GM23338 (cell line): ENCODE results near the gene ZNF77. TPM values are rescaled to one million over a fixed set of nuclear protein-coding genes. Genes with fewer than 3 reads are reported as not detected.

Experiments
- ATAC-seq: fragments of 200-7000 bp; cut with Tn5 transposase; 3 replicates; pipeline ENCODE4 v1.9.1; 2020
- DNase-seq: peaks from one replicate; pipeline ENCODE4 v3.0.0-alpha.2; 2015; ENCODE audit warnings: low spot score
- H2AFZ ChIP-seq: fragments of 200-600 bp; sonication (generic); 2 replicates; pipeline ENCODE4 v1.8.0; 2016; ENCODE audit warnings: antibody characterized with exemption, mild to moderate bottlenecking, moderate library complexity
- H3F3A ChIP-seq: fragments of 200-600 bp; sonication (generic); replicated peaks from 2 replicates; pipeline ENCODE4 v1.8.0; 2017; ENCODE audit warnings: antibody characterized with exemption, mixed run types, low read depth
- H3K27ac ChIP-seq: fragments of 200-600 bp; sonication (generic); 2 replicates; pipeline ENCODE4 v1.6.1; 2016; ENCODE audit warnings: low read depth
- H3K27me3 ChIP-seq: fragments of 200-600 bp; sonication (generic); 2 replicates; pipeline ENCODE4 v1.8.0; 2016; ENCODE audit warnings: mild to moderate bottlenecking, mixed run types, moderate library complexity; ENCODE audit not compliant: insufficient read depth
- H3K36me3 ChIP-seq: fragments of 200-600 bp; sonication (generic); 2 replicates; pipeline ENCODE4 v1.8.0; 2016; ENCODE audit warnings: mild to moderate bottlenecking; ENCODE audit not compliant: insufficient read depth
- H3K4me1 ChIP-seq: fragments of 200-600 bp; sonication (generic); 2 replicates; pipeline ENCODE4 v1.8.0; 2016; ENCODE audit warnings: mild to moderate bottlenecking, moderate library complexity; ENCODE audit not compliant: insufficient read depth
- H3K4me2 ChIP-seq: fragments of 200-600 bp; sonication (generic); 2 replicates; pipeline ENCODE4 v1.7.1; 2017; ENCODE audit warnings: mixed run types
- H3K4me3 ChIP-seq: fragments of 200-600 bp; sonication (generic); 2 replicates; pipeline ENCODE4 v1.6.1; 2016; ENCODE audit warnings: mixed run types
- H3K79me2 ChIP-seq: fragments of 200-600 bp; sonication (generic); replicated peaks from 2 replicates; pipeline ENCODE4 v1.8.0; 2017; ENCODE audit warnings: mild to moderate bottlenecking; ENCODE audit not compliant: insufficient read depth
- H3K9me2 ChIP-seq: fragments of 200-600 bp; sonication (generic); 2 replicates; pipeline ENCODE4 v1.8.0; 2017; ENCODE audit not compliant: insufficient read depth
- H4K20me1 ChIP-seq: fragments of 200-600 bp; sonication (generic); replicated peaks from 2 replicates; pipeline ENCODE4 v1.8.0; 2017; ENCODE audit warnings: mild to moderate bottlenecking; ENCODE audit not compliant: insufficient read depth
- H3K27ac Mint-ChIP-seq: 2 replicates; pipeline ENCODE4 v1.8.0; 2020; ENCODE audit warnings: inconsistent platforms, mild to moderate bottlenecking, moderate library complexity, mixed read lengths
- H3K27me3 Mint-ChIP-seq: 3 replicates; pipeline ENCODE4 v1.8.0; 2022; ENCODE audit warnings: low read depth, mild to moderate bottlenecking, moderate library complexity, mixed read lengths, inconsistent platforms; ENCODE audit not compliant: insufficient read depth, poor library complexity
- H3K36me3 Mint-ChIP-seq: 3 replicates; pipeline ENCODE4 v1.8.0; 2021; ENCODE audit warnings: low read depth, mild to moderate bottlenecking, inconsistent platforms, moderate library complexity, mixed read lengths
- H3K4me1 Mint-ChIP-seq: 3 replicates; pipeline ENCODE4 v1.8.0; 2020; ENCODE audit warnings: mild to moderate bottlenecking, inconsistent platforms, mixed read lengths
- H3K4me3 Mint-ChIP-seq: 3 replicates; pipeline ENCODE4 v1.8.0; 2021; ENCODE audit warnings: moderate library complexity, mild to moderate bottlenecking, inconsistent platforms, mixed read lengths
- H3K9me3 Mint-ChIP-seq: 3 replicates; pipeline ENCODE4 v1.8.0; 2020; ENCODE audit warnings: moderate library complexity, mild to moderate bottlenecking, inconsistent platforms, mixed read lengths
- CREB1 ChIP-seq: fragments of 250-450 bp; sonication (Bioruptor Pico); IDR thresholded peaks from 2 replicates; pipeline ENCODE4 v1.5.0; 2020; ENCODE audit warnings: low read depth, mild to moderate bottlenecking, moderate library complexity
- EZH2 ChIP-seq: fragments of 200-600 bp; sonication (generic); IDR thresholded peaks from one replicate; pipeline ENCODE4 v1.8.0; 2017; ENCODE audit warnings: antibody characterized with exemption, mild to moderate bottlenecking, low read depth; ENCODE audit not compliant: unreplicated experiment
- EZH2phosphoT487 ChIP-seq: fragments of 200-600 bp; sonication (generic); IDR thresholded peaks from one replicate; pipeline ENCODE4 v1.8.1; 2018; ENCODE audit warnings: antibody characterized with exemption; ENCODE audit not compliant: unreplicated experiment
- JUNB ChIP-seq: IDR thresholded peaks from one replicate; pipeline ENCODE4 v1.6.1; 2016; ENCODE audit warnings: antibody characterized with exemption; ENCODE audit not compliant: unreplicated experiment
- NANOG ChIP-seq: IDR thresholded peaks from 2 replicates; pipeline ENCODE4 v1.6.1; 2016; ENCODE audit warnings: antibody characterized with exemption, borderline replicate concordance
- POLR2AphosphoS5 ChIP-seq: IDR thresholded peaks from 2 replicates; pipeline ENCODE4 v1.6.1; 2016; ENCODE audit warnings: antibody characterized with exemption, low read depth
- STAT1 ChIP-seq: IDR thresholded peaks from one replicate; pipeline ENCODE4 v1.6.1; 2016; ENCODE audit warnings: antibody characterized with exemption; ENCODE audit not compliant: unreplicated experiment
- ZNF114 ChIP-seq: fragments of 250-450 bp; sonication (Bioruptor Pico); IDR thresholded peaks from 2 replicates; pipeline ENCODE4 v1.5.0; 2020; ENCODE audit warnings: mild to moderate bottlenecking, moderate library complexity
- ZNF331 ChIP-seq: fragments of 250-450 bp; sonication (Bioruptor Pico); IDR thresholded peaks from 2 replicates; pipeline ENCODE4 v1.5.0; 2020; ENCODE audit warnings: low read depth, mild to moderate bottlenecking, moderate library complexity
- polyA plus RNA-seq: library from polyadenylated mRNA; unstranded; fragments of >200 nt; fragmentation: Nextera tagmentation; extraction: Ambion mirVana; gene quantifications from 2 replicates; pipeline ENCODE4 v1.2.1, GENCODE V29; 2016
- total RNA-seq: library from RNA; depleted of rRNA; stranded (reverse); fragments of >200 nt; shearing (Covaris generic); gene quantifications from 2 replicates; pipeline ENCODE4 v1.2.3, GENCODE V29; 2014
- TF ChIP-seq, protein P1 (sequence below), 2 experiments: fragments of 200-600 bp in 1 of 2; sonication (generic) in 1 of 2; conservative IDR thresholded peaks; 2 replicates each; pipeline versions ENCODE4 v1.5.1 to v1.6.1; 2016 to 2017; ENCODE audit warnings: antibody characterized with exemption in 2 of 2, low read depth in 2 of 2, mild to moderate bottlenecking in 2 of 2, moderate library complexity in 1 of 2
- TF ChIP-seq, protein P2 (sequence below): IDR thresholded peaks from one replicate; pipeline ENCODE4 v1.6.1; 2018; ENCODE audit warnings: antibody characterized with exemption; ENCODE audit not compliant: unreplicated experiment
- TF ChIP-seq, protein P3 (sequence below): IDR thresholded peaks from 2 replicates; pipeline ENCODE4 v1.6.1; 2016; ENCODE audit warnings: antibody characterized with exemption
- TF ChIP-seq, protein P4 (sequence below): fragments of 250-450 bp; sonication (Bioruptor Pico); IDR thresholded peaks from 2 replicates; pipeline ENCODE4 v1.5.0; 2020; ENCODE audit warnings: mild to moderate bottlenecking, moderate library complexity

Gene ZNF77
- total and polyA plus RNA-seq, 2 experiments from 2014 or later, result 3.3 to 4.5 TPM

DNA sequence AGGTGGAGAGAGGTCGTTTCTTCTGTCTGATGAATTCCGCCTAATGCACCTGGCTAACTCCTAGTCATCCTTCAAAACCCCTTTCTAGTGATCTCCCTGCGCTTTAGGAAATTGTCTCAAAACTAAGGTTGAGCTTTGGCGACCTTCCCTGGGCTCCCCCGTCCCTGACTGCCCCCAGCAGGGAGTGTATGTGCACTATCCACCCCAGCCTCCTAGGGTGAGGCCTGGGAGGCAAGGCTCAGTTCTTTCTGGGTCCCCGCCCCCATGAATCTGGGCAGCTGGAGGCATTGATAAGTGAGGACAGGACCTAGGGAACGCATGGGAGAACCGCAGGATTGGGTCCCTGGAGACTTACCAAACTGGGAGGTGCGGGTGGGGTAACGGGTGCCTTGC lies 33.0 kb upstream of the ZNF77 start:
- H3K36me3 ChIP-seq, result no peaks in the 10 kb centered on the region
- no peak overlapping the region for H3K27ac ChIP-seq
- H3K4me1 ChIP-seq, result peaks cover 17% of the 10 kb centered on the region
- no peak overlapping the region for H2AFZ ChIP-seq
- Mint-ChIP-seq H3K4me3 (peak overlapping the region; percentile 63), H3K27me3 (peaks cover 66% of the 10 kb centered on the region), H3K4me1 (peaks cover 22% of the 10 kb centered on the region), H3K27ac (no peak overlapping the region), H3K36me3 (no peaks in the 10 kb centered on the region), H3K9me3 (no peaks in the 10 kb centered on the region)
- H3K9me2 ChIP-seq, result no peaks in the 10 kb centered on the region
- peaks cover 7% of the 10 kb centered on the region; the same call in 1 of the 2 replicates for H3F3A ChIP-seq
- no peaks in the 10 kb centered on the region for H4K20me1 ChIP-seq
- TF ChIP-seq JUNB, result no peak
- no peak for TF ChIP-seq ZNF331
- TF ChIP-seq EZH2, result no peak
- TF ChIP-seq STAT1, result no peak
- TF ChIP-seq, protein P1, sequence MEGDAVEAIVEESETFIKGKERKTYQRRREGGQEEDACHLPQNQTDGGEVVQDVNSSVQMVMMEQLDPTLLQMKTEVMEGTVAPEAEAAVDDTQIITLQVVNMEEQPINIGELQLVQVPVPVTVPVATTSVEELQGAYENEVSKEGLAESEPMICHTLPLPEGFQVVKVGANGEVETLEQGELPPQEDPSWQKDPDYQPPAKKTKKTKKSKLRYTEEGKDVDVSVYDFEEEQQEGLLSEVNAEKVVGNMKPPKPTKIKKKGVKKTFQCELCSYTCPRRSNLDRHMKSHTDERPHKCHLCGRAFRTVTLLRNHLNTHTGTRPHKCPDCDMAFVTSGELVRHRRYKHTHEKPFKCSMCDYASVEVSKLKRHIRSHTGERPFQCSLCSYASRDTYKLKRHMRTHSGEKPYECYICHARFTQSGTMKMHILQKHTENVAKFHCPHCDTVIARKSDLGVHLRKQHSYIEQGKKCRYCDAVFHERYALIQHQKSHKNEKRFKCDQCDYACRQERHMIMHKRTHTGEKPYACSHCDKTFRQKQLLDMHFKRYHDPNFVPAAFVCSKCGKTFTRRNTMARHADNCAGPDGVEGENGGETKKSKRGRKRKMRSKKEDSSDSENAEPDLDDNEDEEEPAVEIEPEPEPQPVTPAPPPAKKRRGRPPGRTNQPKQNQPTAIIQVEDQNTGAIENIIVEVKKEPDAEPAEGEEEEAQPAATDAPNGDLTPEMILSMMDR (conservative IDR thresholded peaks at IDR 0.05; ENCODE audit: low read depth in 2 of 2), result no peak
- no peak for TF ChIP-seq CREB1 (CRISPR knock-in tag)
- TF ChIP-seq NANOG, result no peak
- no peak for TF ChIP-seq EZH2phosphoT487
- no peak for TF ChIP-seq ZNF114 (CRISPR knock-in tag)
- TF ChIP-seq, protein P2, sequence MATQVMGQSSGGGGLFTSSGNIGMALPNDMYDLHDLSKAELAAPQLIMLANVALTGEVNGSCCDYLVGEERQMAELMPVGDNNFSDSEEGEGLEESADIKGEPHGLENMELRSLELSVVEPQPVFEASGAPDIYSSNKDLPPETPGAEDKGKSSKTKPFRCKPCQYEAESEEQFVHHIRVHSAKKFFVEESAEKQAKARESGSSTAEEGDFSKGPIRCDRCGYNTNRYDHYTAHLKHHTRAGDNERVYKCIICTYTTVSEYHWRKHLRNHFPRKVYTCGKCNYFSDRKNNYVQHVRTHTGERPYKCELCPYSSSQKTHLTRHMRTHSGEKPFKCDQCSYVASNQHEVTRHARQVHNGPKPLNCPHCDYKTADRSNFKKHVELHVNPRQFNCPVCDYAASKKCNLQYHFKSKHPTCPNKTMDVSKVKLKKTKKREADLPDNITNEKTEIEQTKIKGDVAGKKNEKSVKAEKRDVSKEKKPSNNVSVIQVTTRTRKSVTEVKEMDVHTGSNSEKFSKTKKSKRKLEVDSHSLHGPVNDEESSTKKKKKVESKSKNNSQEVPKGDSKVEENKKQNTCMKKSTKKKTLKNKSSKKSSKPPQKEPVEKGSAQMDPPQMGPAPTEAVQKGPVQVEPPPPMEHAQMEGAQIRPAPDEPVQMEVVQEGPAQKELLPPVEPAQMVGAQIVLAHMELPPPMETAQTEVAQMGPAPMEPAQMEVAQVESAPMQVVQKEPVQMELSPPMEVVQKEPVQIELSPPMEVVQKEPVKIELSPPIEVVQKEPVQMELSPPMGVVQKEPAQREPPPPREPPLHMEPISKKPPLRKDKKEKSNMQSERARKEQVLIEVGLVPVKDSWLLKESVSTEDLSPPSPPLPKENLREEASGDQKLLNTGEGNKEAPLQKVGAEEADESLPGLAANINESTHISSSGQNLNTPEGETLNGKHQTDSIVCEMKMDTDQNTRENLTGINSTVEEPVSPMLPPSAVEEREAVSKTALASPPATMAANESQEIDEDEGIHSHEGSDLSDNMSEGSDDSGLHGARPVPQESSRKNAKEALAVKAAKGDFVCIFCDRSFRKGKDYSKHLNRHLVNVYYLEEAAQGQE, result no peak
- no peak for TF ChIP-seq POLR2AphosphoS5
- TF ChIP-seq, protein P3, sequence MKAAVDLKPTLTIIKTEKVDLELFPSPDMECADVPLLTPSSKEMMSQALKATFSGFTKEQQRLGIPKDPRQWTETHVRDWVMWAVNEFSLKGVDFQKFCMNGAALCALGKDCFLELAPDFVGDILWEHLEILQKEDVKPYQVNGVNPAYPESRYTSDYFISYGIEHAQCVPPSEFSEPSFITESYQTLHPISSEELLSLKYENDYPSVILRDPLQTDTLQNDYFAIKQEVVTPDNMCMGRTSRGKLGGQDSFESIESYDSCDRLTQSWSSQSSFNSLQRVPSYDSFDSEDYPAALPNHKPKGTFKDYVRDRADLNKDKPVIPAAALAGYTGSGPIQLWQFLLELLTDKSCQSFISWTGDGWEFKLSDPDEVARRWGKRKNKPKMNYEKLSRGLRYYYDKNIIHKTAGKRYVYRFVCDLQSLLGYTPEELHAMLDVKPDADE, result no peak
- TF ChIP-seq, protein P4, sequence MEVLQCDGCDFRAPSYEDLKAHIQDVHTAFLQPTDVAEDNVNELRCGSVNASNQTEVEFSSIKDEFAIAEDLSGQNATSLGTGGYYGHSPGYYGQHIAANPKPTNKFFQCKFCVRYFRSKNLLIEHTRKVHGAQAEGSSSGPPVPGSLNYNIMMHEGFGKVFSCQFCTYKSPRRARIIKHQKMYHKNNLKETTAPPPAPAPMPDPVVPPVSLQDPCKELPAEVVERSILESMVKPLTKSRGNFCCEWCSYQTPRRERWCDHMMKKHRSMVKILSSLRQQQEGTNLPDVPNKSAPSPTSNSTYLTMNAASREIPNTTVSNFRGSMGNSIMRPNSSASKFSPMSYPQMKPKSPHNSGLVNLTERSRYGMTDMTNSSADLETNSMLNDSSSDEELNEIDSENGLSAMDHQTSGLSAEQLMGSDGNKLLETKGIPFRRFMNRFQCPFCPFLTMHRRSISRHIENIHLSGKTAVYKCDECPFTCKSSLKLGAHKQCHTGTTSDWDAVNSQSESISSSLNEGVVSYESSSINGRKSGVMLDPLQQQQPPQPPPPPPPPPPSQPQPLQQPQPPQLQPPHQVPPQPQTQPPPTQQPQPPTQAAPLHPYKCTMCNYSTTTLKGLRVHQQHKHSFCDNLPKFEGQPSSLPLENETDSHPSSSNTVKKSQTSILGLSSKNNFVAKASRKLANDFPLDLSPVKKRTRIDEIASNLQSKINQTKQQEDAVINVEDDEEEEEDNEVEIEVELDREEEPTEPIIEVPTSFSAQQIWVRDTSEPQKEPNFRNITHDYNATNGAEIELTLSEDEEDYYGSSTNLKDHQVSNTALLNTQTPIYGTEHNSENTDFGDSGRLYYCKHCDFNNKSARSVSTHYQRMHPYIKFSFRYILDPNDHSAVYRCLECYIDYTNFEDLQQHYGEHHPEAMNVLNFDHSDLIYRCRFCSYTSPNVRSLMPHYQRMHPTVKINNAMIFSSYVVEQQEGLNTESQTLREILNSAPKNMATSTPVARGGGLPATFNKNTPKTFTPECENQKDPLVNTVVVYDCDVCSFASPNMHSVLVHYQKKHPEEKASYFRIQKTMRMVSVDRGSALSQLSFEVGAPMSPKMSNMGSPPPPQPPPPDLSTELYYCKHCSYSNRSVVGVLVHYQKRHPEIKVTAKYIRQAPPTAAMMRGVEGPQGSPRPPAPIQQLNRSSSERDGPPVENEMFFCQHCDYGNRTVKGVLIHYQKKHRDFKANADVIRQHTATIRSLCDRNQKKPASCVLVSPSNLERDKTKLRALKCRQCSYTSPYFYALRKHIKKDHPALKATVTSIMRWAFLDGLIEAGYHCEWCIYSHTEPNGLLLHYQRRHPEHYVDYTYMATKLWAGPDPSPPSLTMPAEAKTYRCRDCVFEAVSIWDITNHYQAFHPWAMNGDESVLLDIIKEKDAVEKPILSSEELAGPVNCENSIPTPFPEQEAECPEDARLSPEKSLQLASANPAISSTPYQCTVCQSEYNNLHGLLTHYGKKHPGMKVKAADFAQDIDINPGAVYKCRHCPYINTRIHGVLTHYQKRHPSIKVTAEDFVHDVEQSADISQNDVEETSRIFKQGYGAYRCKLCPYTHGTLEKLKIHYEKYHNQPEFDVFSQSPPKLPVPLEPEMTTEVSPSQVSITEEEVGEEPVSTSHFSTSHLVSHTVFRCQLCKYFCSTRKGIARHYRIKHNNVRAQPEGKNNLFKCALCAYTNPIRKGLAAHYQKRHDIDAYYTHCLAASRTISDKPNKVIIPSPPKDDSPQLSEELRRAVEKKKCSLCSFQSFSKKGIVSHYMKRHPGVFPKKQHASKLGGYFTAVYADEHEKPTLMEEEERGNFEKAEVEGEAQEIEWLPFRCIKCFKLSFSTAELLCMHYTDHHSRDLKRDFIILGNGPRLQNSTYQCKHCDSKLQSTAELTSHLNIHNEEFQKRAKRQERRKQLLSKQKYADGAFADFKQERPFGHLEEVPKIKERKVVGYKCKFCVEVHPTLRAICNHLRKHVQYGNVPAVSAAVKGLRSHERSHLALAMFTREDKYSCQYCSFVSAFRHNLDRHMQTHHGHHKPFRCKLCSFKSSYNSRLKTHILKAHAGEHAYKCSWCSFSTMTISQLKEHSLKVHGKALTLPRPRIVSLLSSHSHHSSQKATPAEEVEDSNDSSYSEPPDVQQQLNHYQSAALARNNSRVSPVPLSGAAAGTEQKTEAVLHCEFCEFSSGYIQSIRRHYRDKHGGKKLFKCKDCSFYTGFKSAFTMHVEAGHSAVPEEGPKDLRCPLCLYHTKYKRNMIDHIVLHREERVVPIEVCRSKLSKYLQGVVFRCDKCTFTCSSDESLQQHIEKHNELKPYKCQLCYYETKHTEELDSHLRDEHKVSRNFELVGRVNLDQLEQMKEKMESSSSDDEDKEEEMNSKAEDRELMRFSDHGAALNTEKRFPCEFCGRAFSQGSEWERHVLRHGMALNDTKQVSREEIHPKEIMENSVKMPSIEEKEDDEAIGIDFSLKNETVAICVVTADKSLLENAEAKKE (CRISPR knock-in tag), result no peak
- peak; percentile 16 for ATAC-seq
- peak overlapping the region; percentile 45; the same call in 1 of the 2 replicates for H3K4me3 ChIP-seq
- H3K4me2 ChIP-seq, result peak overlapping the region; percentile 75
- DNase-seq, result no peak
- no peaks in the 10 kb centered on the region for H3K79me2 ChIP-seq
- H3K27me3 ChIP-seq, result peaks cover 17% of the 10 kb centered on the region
